ENCODE results near the gene C19orf25.

- no peak for TF ChIP-seq EZH2 (IDR thresholded peaks at IDR 0.05; ENCODE audit: borderline replicate concordance, low read depth, low read length, poor library complexity, severe bottlenecking)
- peak; percentile 93 for TF ChIP-seq CTCF (conservative IDR thresholded peaks at IDR 0.05; ENCODE audit: low read depth, low read length)
Observed at GRCh38 chr19:1503089-1503924, 24.3 kb upstream of the C19orf25 start.
